Ecto neural progenitor cell (in vitro differentiated cells): ENCODE data around the gene CNBD2.
"Not testable (repeated sequence)": the region's sequence is repeated elsewhere in the genome, so short reads cannot be mapped to it uniquely, and the experiment has no call there.

Experiments
- DNase-seq: peaks from one replicate; pipeline ENCODE4 v3.0.0-alpha.2; 2018; ENCODE audit warnings: low spot score

Gene CNBD2

DNA sequence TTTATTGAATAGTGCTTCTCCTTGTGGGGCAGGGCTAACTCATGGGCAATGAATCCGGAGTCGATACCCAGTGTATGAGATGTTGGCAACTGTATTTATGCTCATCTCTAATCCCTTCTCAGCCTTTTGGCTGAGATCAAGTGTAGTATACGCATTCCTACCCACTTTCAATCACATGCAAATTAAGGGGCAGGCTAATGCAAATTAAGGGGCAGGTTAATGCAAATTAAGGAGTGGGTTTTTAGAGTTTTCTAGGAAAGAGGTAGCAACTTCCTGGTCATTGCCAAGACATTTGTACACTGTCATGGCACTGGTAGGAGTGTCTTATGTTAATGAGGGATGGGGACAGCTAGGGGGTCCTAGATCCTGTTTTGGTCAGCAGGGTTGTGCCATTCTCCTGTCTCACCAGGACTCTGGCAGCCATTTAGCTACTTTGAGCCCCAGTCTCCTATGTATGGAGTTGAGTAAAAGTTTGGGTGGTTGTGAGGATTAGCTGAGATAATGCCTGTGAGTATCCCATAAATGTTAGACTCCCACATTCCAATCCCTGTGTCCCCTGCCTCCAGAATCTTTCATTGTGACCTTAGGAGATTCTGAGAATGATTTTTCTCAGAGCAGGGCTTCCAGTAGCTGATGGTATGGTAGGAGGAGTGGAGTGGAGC is at the start of gene CNBD2:
Gene CNBD2 (plus strand): TSS at position 612 of the 662 bp plus-strand sequence. CDS start 173 bp downstream, outside the sequence.
- DNase-seq, result no peak

DNA sequence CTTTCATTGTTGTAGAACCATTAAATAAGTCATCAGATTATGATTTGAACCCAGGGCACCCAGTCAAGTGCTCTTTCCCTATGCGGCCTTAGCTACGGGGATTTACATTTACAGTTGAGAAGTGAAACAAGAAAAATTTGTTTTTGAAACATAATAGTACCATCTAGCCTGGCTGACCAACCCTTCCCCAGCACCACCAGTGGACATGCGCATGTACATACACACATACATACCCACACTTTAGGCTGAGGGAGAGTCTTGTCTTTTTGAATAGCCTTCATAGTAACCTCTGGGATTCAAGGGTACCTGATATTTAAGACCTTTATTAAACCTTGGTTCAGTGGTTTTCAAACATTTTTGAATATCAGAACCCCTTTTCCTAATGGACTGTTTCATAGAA is 47.9 kb upstream of the CNBD2 start:
- DNase-seq, result no peak

DNA sequence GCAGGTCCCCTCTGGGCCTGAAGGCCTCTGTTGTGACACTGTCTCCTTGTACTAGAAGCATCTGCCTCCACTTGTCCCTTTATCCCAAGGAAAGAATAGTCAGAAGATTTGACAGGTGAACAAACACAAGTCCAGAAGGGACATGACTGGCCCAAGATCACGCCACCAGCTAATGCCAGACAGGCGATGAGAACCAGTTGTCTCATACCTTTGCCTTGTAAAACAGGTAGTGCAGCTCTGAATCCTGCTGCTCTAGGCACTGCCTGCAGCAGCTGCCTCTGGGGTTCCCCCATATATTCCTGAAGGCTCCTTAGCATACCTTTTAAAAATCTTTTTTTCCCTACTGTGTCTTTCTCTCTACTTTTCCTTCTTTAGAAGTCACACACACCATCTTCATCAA is 39.1 kb upstream of the CNBD2 start:
- DNase-seq, result no peak

DNA sequence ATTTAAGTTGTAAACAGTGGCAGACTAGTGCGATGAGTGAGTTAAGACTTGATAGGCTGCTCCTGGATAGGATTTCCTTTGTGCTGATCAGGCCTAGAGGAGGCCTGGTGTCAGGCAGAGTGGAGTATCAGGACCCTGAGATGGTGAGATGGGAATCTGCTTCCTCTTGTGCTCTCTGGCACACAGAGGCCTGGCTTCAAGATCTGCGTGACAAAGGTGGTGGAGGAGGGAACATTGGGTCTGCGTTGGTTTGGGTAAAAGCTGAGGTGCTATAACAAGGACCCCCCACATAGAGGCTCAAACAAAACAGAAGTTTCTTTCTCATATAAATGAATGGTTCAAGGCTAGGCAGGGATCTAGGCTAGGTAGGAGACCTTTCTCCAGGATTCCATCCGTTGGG is 34.3 kb upstream of the CNBD2 start:
- no peak for DNase-seq

DNA sequence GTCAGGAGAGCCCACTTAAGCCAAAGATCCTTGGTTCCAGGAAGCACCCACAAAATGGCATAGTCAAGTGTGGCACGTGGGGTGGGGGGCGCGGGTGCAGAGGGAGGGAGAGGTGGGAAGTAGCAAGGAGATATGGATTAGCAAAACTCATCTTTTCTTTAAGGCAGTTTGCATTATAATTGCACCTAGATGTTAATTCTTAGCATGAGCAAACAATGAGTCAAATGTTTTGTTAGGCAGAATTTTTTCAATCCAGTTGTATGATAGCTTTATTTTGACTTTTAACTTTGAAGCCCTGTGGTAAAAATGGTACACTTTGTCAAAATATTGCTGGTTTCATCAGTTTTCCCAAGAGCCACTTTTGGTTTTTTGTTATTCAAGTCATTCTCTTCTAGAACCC is 29.1 kb upstream of the CNBD2 start:
- DNase-seq, result no peak

DNA sequence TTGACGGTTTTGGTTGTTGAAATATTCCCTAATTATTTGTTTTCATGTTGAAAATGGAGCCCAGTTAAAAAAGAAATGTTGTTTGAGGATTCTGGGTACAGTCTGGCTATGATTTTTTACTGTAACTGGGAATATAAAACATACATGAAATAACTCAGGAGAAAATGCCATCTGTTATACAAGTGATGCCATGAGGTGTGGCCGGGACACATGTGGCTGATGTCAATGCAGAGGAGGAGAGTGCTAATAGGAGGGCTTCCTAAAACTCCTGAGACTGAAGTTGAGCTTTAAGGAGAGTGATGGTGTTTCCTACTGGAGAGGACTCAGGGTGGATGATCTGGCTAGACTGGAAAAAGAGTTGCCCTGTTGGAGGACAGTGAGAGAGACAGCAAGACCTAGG is 26.8 kb upstream of the CNBD2 start:
- DNase-seq, result no peak

DNA sequence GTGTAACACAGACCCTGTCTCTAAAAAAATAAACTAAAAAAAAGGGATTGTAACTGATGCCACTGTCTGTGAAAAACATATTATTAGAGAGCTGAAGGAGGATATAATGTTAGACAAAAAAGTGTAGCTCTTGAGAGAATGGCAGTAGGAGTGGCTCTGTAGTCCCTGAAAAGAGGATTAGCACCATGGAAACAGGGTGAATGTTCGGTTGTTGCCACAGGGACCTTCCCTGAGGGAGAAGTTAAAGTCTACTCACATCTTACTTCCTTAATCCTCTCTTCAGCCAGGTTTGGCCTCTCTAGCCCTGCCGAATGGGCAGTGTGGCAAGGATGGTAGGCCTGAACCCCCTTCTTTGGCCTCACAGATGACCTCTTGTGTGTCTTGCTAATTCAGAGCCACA is 26.1 kb upstream of the CNBD2 start:
- peak; percentile 63 for DNase-seq

DNA sequence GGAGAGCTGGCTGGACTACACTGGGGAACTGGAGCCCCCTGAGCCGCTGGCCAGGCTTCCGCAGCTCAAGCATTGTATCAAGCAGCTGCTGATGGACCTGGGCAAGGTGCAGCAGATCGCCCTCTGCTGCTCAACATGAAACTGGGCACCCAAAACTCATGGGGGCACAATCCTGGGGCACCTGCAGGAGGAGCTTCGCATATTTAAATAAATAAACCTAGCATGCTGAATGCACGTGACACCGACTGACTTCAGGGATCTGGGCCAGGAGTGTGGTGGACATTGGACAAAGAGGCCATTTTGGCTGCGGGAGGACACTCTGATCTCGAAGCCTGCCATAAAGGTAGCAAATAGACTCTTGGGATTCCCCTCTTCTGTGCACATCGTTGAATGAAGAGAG is 20.9 kb upstream of the CNBD2 start:
- peak; percentile 56 for DNase-seq

DNA sequence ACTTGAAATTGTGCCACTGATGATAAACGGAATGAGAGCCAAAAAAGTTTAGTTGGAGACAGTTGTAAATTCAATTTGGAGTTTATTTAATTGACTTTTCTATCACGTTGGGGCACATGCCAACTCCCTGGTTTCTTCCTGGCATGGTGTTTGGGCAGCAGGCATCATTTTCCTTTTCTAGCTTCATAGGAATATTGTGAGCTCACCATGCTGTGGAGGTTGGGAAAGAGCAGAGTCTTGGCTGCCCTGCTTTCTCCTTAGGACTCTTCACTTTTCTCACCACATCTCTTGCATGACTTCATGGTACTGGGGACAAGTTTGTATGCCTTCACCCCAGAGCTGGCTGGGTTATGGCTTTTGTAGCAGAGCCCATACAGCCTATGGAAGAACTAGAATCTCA is 20.5 kb upstream of the CNBD2 start:
- no peak for DNase-seq

DNA sequence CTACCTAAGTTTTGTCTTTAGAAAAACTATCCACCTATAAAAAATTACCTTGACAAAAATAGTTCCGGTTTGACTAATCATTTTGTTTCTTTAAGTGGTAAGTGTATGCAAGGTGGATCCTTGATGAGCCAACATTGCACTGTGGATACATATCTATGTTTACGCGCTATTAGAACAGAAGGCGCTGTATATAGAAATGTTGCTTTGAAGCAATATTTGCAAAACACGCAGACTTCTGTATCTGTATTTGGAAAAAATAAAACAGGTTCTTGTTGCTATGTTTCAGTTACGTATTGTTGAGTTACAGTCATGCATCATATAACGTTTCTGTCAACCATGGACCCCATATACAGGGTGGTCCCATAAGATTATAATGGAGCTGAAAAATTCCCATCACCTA is 18.3 kb upstream of the CNBD2 start:
- DNase-seq, result no peak

DNA sequence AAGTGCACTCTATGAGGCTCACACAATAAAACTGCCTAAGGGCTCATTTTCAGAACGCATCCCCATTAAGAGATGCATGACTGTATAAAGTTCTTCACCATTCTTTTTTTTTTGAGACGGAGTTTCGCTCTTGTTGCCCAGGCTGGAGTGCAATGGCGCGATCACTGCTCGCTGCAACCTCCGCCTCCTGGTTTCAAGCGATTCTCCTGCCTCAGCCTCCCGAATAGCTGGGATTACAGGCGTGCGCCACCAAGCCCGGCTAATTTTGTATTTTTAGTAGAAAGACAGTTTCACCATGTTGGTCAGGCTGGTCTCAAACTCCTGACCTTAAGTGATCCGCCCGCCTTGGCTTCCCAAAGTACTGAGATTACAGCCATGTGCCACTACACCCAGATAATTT is 16.3 kb upstream of the CNBD2 start:
- DNase-seq, result not testable (repeated sequence)

DNA sequence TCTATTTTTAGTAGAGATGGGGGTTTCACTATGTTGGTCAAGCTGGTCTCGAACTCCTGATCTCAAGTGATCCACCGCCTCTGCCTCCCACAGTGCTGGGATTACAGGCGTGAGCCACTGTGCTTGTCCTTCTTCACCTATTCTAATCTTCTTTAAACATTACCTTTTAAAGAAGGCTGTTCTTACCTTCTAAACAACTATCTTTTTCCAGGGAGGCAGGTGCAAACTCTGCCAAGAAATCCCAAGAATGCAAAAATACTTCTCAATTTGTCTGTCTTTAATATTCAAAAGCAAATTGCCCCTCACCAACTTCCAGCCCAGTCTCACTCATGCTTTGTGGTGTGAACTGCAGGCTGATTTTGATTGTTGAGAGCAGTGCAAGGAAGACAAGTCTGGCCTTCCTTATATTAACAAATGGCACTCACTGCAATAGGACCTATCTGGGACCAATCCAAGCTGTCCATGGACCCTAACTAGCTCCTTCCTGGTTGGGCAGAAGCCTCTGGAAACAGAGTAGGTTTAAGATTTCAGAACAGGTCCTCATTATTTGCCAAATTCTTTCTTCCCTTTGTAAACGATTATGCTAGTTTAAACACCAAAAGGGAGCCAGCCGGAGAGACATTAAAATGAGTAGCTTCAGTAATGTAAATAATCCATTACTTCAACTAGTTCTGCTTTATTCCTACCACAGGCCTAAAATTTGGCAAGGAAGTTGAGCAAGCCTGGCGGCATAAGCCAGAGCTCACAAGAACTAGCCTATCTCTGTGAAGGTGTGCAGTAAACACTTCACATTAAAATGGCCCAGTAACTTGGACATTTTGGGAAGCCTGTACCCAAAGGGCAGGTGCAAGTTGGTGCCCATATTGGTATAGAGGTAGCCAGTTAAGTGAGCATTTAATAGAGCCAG is 15.7 kb upstream of the CNBD2 start:
- no peak for DNase-seq

DNA sequence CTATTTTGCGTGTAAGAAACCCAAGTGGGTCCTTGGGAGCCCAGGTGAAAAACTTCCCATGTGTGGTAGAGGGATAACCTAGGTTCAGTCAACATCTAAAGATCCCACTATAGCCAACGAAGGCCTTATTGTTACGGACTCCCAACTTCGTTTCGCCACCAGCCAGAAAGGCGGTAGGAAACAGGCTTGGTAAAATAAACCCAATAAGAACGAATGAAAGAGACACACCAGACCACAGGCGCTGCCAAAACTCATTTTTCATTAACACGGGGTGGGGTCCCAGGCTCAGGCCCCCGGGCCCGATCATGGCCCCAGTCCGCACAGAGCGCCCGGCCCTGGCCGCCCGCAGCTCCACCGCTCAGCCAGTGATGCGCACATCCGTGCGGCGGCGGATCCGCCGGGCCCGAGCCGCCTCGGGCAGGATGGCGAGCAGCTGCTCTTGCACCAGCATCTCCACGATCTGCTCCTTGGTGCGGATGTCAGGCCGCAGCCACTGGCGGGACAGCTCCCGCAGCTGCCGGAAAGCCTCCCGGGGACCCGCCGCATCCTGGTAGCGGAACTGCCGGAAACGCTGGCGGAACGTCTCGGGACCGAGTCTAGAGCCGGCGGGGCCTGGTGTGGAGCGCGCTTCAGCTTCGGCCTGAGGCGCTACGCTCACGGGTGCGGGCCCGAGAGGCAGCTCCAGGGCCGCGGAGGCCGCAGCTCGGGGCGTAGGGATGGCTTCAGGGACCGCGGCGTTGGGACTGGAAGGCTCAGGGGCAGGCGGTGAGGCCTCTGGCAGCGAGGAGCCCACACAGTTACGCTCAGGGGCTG is 14.8 kb upstream of the CNBD2 start:
- DNase-seq, result peak; percentile 73

DNA sequence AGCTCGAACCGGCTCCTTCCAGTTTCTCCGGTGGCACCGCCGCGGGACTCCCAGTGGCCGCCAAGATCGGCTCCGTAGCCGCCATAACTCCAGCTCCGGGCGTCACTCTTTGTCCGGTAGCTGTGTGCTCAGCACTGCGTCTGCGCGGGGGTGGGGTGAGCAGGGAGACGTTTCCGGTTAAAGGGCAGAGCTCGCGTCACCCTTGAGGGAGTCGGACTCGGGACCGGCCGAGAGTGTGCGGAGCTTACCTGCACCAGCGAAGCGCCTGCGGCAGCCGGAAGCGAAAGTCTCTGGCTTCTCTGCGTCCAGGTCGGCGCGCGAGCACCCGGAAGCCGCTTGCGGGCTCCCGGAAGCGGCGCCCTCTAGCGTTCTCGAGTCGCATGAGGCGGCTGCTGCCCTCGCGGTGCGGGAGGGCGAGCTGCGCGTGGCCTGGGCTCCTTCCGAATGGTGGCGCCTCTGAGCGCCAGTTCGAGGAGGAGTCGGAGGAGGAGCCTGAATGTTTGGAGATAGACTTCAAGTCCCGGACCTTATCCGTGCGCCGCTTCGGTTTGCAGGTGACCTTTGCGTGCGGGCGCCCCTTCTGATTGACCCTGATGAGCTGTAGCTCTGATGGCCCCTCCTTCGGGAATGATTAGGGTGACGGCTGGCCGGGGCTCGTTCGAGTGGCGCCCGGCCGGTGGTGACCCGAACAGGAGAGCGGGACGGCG is 14.0 kb upstream of the CNBD2 start, which contains the start of gene SCAND1:
Gene SCAND1 (minus strand): TSS at position 303 of the 707 bp plus-strand sequence. CDS start 218 bp downstream, at position 85.
- peak; percentile 97 for DNase-seq

DNA sequence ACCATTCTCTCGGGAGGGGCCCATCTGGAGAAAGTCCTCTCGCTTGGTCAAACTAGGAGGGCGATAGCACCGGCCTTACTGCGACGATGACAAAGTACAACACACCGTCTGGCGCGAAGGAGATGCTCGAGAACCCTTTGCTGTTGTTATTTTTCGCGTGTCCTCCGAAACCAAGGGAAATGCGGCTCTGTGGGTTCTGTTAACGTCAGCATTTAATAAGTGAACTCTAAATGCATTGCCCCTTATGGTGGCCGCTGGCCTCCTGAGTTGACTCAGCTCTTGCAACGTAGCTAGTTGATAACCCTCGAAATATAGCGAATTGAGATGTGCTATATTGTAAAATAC is 13.5 kb upstream of the CNBD2 start:
- no peak for DNase-seq

DNA sequence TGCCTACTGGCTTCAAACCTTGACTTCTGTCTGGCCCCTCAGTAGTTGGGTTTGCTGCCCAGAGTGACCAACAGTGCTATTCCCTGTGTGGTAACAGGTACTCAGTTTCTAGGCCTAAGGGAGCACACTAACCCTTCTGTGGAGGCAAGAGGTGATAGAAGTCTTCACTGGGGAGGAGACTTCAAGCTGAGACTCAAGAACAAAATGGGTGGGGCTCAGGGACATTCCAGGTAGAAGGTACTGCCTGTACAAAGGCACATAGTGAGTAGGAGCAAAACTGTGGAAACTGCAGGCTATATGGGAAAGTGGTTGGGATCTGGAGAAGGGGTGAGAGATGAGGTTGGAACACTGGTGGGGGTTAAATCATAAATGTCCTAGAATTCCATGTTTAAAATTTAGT is 11.8 kb upstream of the CNBD2 start:
- DNase-seq, result no peak

DNA sequence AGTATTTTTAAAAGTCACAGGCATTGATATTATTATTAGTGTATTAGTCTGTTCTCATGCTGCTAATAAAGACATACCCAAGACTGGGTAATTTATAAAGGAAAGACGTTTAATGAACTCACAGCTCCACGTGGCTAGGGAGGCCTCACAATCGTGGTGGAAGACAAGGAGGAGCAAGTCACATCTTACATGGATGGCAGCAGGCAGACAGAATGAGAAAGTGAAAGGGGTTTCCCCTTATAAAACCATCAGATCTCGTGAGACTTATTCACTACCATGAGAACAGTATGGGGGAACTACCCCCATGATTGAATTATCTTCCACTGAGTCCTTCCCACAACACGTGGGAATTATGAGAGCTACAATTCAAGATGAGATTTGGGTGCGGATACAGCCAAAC is 9.1 kb upstream of the CNBD2 start:
- DNase-seq, result not testable (repeated sequence)

DNA sequence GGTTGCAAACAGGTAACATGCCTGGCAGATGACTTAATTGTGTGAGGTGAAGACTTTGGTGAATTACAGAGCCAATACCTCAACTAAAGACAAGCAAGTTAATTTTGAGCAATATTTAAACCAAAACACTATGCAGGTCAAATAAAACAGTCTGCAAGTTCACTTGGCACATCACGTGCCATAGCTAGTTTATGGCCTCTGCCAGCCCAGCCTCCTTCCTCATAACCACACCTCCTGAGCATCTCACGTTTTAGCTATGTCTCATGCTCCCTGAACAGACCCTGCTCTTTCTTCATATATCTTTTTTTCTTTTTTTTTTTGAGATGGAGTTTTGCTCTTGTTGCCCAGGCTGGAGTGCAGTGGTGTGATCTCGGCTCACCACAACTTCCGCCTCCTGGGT is 4.5 kb upstream of the CNBD2 start:
- no peak for DNase-seq

DNA sequence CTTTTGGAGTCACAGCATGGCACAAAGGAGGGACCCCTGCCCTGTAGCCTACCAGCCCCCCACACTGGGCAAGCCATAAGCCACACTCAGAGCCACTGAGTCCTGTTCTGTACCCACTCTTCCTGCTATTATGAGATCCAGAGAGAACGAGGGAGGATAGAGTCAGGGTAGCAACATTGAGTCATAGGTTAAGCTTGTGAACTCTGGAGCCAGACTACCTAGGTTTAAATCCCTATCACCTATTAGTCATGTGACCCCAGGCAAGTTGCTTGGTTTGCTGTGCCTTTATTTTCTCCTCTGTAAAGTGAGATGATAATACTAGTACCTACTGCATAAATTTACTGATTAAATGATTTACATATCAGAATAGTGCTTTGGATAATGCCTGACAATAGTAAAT is 540 bp downstream of the CNBD2 start:
- no peak for DNase-seq

DNA sequence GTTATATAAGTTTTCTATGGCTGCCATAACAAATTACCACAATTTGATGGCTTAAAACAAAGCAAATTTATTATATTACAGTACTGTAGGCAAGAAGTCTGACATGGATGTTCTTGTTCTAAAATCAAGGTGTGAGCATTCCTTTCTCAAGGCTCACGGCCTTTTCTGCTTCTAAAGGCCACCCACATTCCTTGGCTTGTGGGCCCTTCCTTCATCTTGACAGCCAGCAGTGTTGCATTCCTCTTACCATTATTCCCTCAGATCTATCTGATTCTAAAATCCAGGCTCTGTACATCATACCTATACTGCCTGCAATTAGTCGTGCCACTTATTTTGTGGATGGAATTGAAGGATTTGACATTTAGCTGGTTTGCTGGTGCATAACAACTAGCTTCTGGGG is 3.6 kb downstream of the CNBD2 start:
- DNase-seq, result no peak

DNA sequence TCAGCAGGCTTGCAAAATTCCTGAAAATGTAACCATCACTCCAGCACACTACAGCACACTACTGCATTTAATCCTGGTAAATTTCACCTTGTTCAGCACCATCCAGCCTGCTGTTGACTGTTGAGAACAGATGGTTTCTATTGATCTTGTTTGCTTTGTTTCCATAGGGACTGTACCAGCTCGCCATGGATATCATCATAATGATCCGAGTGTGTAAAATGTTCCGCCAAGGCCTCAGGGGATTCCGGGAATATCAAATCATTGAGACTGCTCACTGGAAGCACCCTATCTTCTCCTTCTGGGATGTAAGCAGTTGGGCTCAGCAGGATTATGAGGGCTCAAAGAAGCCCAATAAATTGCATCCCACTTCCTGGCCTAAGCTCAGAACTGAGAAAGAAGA is 4.1 kb downstream of the CNBD2 start:
- no peak for DNase-seq

DNA sequence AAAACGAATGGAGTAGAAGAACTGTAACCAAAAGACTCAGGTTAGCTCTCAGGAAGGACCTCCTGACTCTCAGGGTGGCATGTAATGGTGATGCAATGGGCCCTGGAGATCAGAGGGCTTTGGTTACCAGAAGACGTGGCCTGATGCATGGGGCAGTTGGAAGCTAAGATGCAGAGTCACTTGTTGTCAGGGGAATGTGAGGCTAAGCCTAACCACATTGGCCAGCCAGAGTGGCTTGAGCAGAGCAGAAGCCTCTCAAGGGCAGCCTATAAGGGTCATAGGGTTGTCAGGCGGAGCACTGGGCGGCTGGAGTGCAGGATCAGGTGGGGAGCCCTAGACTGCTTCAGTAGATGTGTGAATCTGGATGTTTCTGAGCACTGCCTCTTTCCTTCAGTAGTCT is 5.9 kb downstream of the CNBD2 start:
- DNase-seq, result no peak
